ENCODE results near the gene RFWD3.

The RFWD3 gene

DNA sequence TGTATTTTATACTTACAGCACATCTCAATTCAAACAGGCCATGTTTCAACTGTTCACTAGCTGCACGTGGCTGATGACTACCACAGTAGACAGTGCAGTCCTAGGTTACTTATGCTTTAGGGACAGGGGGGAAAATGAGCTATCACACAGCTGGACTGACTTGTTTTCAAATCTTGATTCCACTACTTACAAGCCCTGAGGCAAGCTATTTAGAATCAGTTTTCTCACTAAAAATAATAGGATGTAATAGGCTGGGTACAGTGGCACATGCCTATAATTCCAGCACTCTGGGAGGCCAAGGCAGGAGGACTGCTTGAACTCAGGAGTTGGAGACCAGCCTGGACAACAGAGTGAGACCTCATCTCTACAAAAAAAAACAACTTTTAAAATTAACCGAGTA, 70.1 kb downstream of the RFWD3 start:
- Histone ChIP-seq H3K27ac (ENCODE audit: low read depth, low read length) (no peak overlapping the region), H3K27me3 (ENCODE audit: control insufficient read depth, insufficient read depth, low read length) (no peaks in the 10 kb centered on the region), H3K9ac (ENCODE audit: low read depth, low read length) (no peak overlapping the region), H3K36me3 (ENCODE audit: control insufficient read depth, insufficient read depth, low read length) (peaks cover 8% of the 10 kb centered on the region; the same call in 1 of the 2 replicates), H3K4me1 (ENCODE audit: control insufficient read depth, insufficient read depth, low read length) (no peaks in the 10 kb centered on the region), H3K9me3 (ENCODE audit: control insufficient read depth, insufficient read depth, low read length) (no peaks in the 10 kb centered on the region), H3K4me3 (ENCODE audit: low read depth, low read length) (no peak overlapping the region)

DNA sequence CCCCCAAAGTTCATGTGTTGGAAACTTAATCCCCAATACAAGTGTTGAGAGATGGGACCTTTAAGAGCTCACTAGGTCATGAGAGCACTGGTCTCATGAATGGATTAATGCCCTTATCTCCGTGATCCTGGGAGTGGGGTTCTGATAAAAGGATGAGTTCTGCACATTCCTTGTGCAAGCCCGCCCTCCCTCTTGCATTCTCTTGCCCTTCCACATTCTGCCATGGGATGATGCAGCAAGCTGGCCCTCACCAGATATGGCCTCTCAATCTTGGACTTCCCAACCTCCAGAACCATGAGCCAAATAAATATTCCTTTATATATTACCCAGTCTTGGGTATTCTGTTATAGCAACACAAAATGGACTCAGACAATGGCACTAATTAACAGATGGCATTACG, 73.8 kb downstream of the RFWD3 start:
- H3K4me1 ChIP-seq (ENCODE audit: control insufficient read depth, insufficient read depth, low read length): no peaks in the 10 kb centered on the region
- no peak overlapping the region for H3K4me3 ChIP-seq (ENCODE audit: low read depth, low read length)
- no peak overlapping the region for H3K27ac ChIP-seq (ENCODE audit: low read depth, low read length)
- no peaks in the 10 kb centered on the region for H3K27me3 ChIP-seq (ENCODE audit: control insufficient read depth, insufficient read depth, low read length)
- no peak overlapping the region for H3K9ac ChIP-seq (ENCODE audit: low read depth, low read length)
- peaks cover 8% of the 10 kb centered on the region; the same call in 1 of the 2 replicates for H3K36me3 ChIP-seq (ENCODE audit: control insufficient read depth, insufficient read depth, low read length)
- H3K9me3 ChIP-seq (ENCODE audit: control insufficient read depth, insufficient read depth, low read length): no peaks in the 10 kb centered on the region

DNA sequence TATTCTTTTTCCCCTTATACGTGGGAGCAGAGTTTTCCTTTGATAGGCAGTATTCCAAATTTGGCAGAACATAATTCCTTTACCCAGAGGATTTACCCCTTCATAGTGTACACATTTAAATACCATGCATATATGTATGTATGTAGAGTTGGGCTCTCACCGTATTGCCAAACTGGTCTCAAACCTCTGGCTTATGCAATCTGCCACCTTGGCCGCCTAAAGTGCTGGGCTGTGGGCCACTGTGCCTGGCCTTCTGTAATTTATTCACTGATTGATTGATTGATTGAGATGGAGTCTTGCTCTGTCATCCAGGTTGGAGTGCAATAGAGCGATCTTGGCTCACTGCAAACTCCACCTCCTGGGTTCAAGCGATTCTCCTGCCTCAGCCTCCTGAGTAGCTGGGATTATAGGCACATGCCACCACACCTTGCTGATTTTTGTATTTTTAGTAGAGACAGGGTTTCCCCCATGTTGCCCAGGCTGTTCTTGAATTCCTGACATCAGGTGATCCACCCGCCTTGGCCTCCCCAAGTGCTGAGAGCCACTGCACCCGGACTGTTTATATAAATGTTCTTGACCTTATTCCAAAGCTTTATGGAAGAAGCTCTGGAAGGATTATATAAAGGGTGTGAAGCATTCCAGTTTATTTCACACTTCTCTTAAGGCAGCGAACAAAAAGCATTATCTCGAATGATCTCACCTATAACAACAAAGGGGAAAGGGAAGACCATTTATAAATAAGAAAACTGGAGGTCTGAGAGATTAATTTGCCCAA, 74.6 kb downstream of the RFWD3 start:
- Histone ChIP-seq H3K27ac (ENCODE audit: low read depth, low read length) (no peak overlapping the region), H3K4me3 (ENCODE audit: low read depth, low read length) (no peak overlapping the region), H3K36me3 (ENCODE audit: control insufficient read depth, insufficient read depth, low read length) (peaks cover 8% of the 10 kb centered on the region; the same call in 1 of the 2 replicates), H3K9ac (ENCODE audit: low read depth, low read length) (no peak overlapping the region), H3K27me3 (ENCODE audit: control insufficient read depth, insufficient read depth, low read length) (no peaks in the 10 kb centered on the region), H3K9me3 (ENCODE audit: control insufficient read depth, insufficient read depth, low read length) (no peaks in the 10 kb centered on the region), H3K4me1 (ENCODE audit: control insufficient read depth, insufficient read depth, low read length) (no peaks in the 10 kb centered on the region)

DNA sequence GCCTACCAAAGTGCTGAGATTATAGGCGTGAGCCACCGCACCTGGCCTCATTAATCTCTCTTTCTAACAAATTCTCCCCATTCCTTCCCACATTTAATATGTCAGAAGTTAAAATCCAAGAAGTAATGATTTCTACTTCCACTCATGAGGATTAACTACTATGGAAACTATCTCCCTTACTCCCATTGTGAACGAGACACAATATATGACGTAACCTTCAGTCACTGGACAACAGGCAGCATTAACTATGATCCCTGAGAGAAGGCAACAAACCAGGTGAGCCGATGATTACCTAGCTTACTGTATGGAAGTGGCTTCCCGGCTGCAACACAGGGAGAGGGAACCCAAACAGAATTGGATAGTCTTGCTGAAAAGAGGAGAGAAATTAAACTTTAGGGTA, 79.7 kb downstream of the RFWD3 start:
- H3K36me3 ChIP-seq (ENCODE audit: control insufficient read depth, insufficient read depth, low read length): no peaks in the 10 kb centered on the region

DNA sequence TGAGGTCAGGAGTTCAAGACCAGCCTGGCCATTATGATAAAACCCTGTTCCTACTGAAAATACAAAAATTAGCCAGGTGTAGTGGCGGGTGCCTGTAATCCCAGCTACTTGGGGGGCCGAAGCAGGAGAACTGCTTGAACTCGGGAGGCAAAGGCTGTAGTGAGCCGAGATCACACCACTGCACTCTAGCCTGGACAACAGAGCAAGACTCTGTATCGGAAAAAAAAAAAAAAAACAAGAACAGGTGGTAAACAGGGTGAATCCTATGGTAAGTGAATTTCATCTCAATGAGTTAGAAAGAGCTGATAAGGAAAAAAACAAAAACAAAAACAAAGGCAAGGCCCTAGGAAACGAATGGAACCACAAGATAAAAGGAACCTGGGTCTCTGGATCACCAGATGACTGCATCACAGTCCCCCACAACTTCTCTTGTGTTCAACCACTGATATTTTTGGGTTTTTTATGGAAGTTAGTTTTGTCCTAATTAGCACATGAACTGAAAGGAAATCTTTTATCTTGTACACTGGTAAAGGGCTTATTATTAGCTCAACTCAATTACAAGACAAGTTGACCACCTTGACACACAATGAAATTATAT, 80.7 kb downstream of the RFWD3 start:
- no peaks in the 10 kb centered on the region for H3K9me3 ChIP-seq (ENCODE audit: control insufficient read depth, insufficient read depth, low read length)
- no peak overlapping the region for H3K27ac ChIP-seq (ENCODE audit: low read depth, low read length)
- no peak overlapping the region for H3K9ac ChIP-seq (ENCODE audit: low read depth, low read length)
- no peaks in the 10 kb centered on the region for H3K36me3 ChIP-seq (ENCODE audit: control insufficient read depth, insufficient read depth, low read length)
- H3K4me3 ChIP-seq (ENCODE audit: low read depth, low read length): no peak overlapping the region
- H3K27me3 ChIP-seq (ENCODE audit: control insufficient read depth, insufficient read depth, low read length): no peaks in the 10 kb centered on the region
- no peaks in the 10 kb centered on the region for H3K4me1 ChIP-seq (ENCODE audit: control insufficient read depth, insufficient read depth, low read length)

More for the DNA sequence above, 79.7 kb downstream of the RFWD3 start:
- Histone ChIP-seq H3K27me3 (ENCODE audit: control insufficient read depth, insufficient read depth, low read length) (no peaks in the 10 kb centered on the region), H3K4me1 (ENCODE audit: control insufficient read depth, insufficient read depth, low read length) (no peaks in the 10 kb centered on the region), H3K9me3 (ENCODE audit: control insufficient read depth, insufficient read depth, low read length) (no peaks in the 10 kb centered on the region), H3K27ac (ENCODE audit: low read depth, low read length) (no peak overlapping the region), H3K4me3 (ENCODE audit: low read depth, low read length) (no peak overlapping the region), H3K9ac (ENCODE audit: low read depth, low read length) (no peak overlapping the region)

DNA sequence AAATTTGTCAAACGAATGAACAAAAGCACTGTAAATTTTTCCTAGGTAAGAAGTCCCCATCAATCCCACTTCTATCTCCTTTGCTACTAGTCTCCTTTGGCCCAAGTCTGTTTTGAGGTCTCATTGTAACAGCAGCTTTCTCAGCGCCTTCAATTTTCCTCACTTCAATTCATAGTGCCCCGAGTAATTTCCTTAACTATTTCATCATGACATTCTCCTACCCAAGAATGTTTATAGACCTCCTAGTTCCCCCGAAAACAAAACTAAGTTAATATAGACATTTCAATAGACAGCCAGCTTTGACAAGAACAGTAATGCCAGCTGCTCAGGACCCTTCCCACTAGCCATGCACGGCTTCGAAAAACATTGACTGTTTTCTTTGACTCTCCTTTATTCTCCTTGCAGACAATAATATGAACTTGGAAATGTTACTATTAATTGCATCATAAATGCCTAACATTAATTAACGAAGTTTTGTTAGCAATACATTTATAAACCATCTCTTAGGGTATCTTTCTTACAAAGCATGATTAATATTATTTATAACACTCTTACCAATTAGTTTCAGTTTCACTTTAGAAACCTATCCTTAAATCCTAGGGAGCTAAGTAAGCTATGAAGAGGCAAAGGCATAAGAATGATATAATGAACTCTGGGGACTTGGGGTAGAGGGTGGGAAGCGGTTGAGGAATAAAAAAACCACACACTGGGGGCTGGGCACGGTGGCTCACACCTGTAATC, 82.6 kb downstream of the RFWD3 start:
- no peaks in the 10 kb centered on the region for H3K4me1 ChIP-seq (ENCODE audit: control insufficient read depth, insufficient read depth, low read length)
- H3K9ac ChIP-seq (ENCODE audit: low read depth, low read length): no peak overlapping the region
- H3K36me3 ChIP-seq (ENCODE audit: control insufficient read depth, insufficient read depth, low read length): no peaks in the 10 kb centered on the region
- no peak overlapping the region for H3K27ac ChIP-seq (ENCODE audit: low read depth, low read length)
- no peaks in the 10 kb centered on the region for H3K27me3 ChIP-seq (ENCODE audit: control insufficient read depth, insufficient read depth, low read length)
- no peak overlapping the region for H3K4me3 ChIP-seq (ENCODE audit: low read depth, low read length)
- H3K9me3 ChIP-seq (ENCODE audit: control insufficient read depth, insufficient read depth, low read length): no peaks in the 10 kb centered on the region

DNA sequence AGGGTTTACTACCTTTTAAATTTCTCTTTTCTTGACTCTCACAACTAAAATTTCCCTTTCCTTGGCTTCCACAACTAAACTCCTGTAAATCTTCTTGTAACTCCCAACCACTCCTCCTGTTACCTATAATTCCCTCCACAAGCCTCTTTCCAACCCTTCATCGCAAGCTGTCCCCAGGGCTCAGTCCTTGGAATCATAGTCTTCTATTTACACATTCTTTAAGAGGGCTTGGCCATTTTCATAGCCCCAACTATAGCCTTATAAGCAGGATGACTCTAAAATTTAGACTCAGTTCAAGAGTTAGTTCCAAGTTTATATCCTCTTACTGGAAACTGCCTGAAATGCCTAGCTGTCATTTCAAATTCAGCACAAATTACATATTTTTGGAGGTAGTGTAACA, 83.7 kb downstream of the RFWD3 start:
- no peak overlapping the region for H3K4me3 ChIP-seq (ENCODE audit: low read depth, low read length)
- H3K27me3 ChIP-seq (ENCODE audit: control insufficient read depth, insufficient read depth, low read length): no peaks in the 10 kb centered on the region
- H3K9me3 ChIP-seq (ENCODE audit: control insufficient read depth, insufficient read depth, low read length): no peaks in the 10 kb centered on the region
- H3K36me3 ChIP-seq (ENCODE audit: control insufficient read depth, insufficient read depth, low read length): no peaks in the 10 kb centered on the region
- H3K27ac ChIP-seq (ENCODE audit: low read depth, low read length): no peak overlapping the region
- no peaks in the 10 kb centered on the region for H3K4me1 ChIP-seq (ENCODE audit: control insufficient read depth, insufficient read depth, low read length)
- H3K9ac ChIP-seq (ENCODE audit: low read depth, low read length): no peak overlapping the region

DNA sequence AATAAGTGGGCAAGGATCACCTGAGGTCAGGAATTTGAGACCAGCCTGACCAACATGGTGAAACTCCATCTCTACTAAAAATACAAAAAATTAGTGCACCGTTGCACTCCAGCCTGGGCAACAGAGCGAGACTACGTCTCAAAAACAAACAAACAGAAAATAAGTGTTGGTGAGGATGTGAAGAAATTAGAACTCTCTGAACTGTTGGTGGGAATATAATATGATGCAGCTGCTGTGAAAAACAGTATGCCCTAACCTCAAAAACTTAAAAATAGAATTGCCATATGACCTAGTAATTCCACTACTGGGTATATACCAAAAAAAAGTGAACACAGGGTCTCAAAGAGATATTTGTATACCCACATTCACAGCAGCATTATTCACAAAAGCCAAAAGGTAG, 85.8 kb downstream of the RFWD3 start:
- Histone ChIP-seq H3K9ac (ENCODE audit: low read depth, low read length) (no peak overlapping the region), H3K27me3 (ENCODE audit: control insufficient read depth, insufficient read depth, low read length) (no peaks in the 10 kb centered on the region), H3K9me3 (ENCODE audit: control insufficient read depth, insufficient read depth, low read length) (no peaks in the 10 kb centered on the region), H3K36me3 (ENCODE audit: control insufficient read depth, insufficient read depth, low read length) (no peaks in the 10 kb centered on the region), H3K4me3 (ENCODE audit: low read depth, low read length) (no peak overlapping the region), H3K4me1 (ENCODE audit: control insufficient read depth, insufficient read depth, low read length) (no peaks in the 10 kb centered on the region), H3K27ac (ENCODE audit: low read depth, low read length) (no peak overlapping the region)

DNA sequence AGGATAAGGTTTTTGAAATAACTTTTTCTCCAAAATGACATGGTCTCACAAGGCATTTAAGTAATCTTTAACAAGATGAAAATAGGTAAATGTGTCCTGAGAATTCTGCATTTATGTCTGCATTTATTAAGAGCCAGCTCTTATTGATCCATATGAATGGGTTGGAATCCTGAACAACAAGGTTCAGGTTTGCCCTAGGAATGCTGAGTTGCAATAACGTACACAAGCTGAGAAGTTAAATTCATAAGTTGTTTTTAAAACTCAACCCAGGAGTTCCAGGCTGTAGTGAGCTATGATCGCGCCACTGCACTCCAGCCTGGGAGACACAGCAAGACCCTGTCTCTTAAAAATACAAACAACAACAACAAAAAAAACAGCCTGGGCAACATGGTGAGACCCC, 87.8 kb downstream of the RFWD3 start:
- Histone ChIP-seq H3K9me3 (ENCODE audit: control insufficient read depth, insufficient read depth, low read length) (no peaks in the 10 kb centered on the region), H3K4me1 (ENCODE audit: control insufficient read depth, insufficient read depth, low read length) (no peaks in the 10 kb centered on the region), H3K27ac (ENCODE audit: low read depth, low read length) (no peak overlapping the region), H3K36me3 (ENCODE audit: control insufficient read depth, insufficient read depth, low read length) (no peaks in the 10 kb centered on the region), H3K27me3 (ENCODE audit: control insufficient read depth, insufficient read depth, low read length) (no peaks in the 10 kb centered on the region), H3K4me3 (ENCODE audit: low read depth, low read length) (no peak overlapping the region), H3K9ac (ENCODE audit: low read depth, low read length) (no peak overlapping the region)

DNA sequence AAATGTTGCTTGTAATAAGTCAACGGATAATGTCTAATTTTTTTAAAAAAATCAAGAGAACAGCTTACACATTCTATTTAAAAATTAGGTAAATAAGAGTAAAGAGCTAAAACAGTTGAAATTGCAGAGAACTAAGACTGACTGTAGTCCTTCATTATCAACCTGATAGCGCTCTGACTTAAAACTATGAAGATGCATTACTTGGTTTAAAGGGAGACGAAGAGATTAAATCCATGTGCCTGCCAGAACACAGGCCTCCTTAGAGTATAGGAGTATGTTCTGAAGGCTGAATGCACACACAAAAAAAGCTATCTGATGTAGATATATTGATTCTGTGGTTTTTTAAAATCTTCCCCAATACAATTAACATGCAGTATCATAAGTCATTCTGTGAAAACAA, 88.2 kb downstream of the RFWD3 start:
- no peak overlapping the region for H3K9ac ChIP-seq (ENCODE audit: low read depth, low read length)
- no peaks in the 10 kb centered on the region for H3K4me1 ChIP-seq (ENCODE audit: control insufficient read depth, insufficient read depth, low read length)
- H3K36me3 ChIP-seq (ENCODE audit: control insufficient read depth, insufficient read depth, low read length): no peaks in the 10 kb centered on the region
- no peaks in the 10 kb centered on the region for H3K9me3 ChIP-seq (ENCODE audit: control insufficient read depth, insufficient read depth, low read length)
- H3K27ac ChIP-seq (ENCODE audit: low read depth, low read length): no peak overlapping the region
- H3K27me3 ChIP-seq (ENCODE audit: control insufficient read depth, insufficient read depth, low read length): no peaks in the 10 kb centered on the region
- H3K4me3 ChIP-seq (ENCODE audit: low read depth, low read length): no peak overlapping the region

DNA sequence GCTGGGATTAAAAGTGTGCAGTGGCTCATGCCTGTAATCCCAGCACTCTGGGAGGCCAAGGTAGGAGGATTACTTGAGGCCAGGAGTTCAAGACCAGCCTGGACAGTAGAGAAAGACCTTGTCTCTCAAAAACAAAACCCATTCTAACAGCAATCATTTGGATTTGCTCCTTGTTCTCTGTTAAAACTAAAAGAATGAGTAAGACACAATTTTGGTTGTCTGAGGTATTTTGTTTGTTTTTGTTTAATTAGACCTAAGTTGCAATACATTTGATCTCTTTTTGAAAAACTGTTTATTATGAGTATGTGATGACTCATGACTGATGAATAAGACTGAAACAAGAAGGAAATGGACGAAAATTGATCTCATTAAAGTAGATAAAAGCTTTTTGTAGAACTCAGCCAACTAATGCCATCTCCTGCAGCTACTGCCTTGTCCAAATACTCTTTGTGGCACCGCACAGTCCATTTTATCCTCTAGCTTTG, 88.8 kb downstream of the RFWD3 start:
- H3K36me3 ChIP-seq (ENCODE audit: control insufficient read depth, insufficient read depth, low read length): no peaks in the 10 kb centered on the region
- no peaks in the 10 kb centered on the region for H3K9me3 ChIP-seq (ENCODE audit: control insufficient read depth, insufficient read depth, low read length)
- no peak overlapping the region for H3K27ac ChIP-seq (ENCODE audit: low read depth, low read length)
- H3K4me3 ChIP-seq (ENCODE audit: low read depth, low read length): no peak overlapping the region
- H3K4me1 ChIP-seq (ENCODE audit: control insufficient read depth, insufficient read depth, low read length): no peaks in the 10 kb centered on the region
- no peak overlapping the region for H3K9ac ChIP-seq (ENCODE audit: low read depth, low read length)
- no peaks in the 10 kb centered on the region for H3K27me3 ChIP-seq (ENCODE audit: control insufficient read depth, insufficient read depth, low read length)
